ENCODE results near the gene TMC3.

TMC3 gene

DNA sequence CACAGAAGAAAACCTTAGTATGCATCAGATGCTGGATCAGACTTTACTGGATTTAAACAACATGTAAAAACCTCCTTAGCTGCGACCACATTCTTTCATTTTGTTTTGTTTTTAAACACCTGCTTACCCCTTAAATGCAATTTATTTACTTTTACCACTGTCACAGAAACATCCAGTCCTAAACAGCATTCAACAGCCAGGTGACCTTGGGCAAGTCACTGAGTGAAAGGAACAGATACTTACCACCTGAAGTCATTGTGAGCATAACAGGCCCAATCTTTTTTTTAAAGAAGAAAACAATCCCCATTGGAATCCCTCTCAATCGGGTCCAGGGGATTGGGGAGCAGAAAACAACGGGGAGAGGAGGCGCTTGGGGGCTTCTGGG is 50.5 kb downstream of the TMC3 start:
- TF ChIP-seq, protein P1, sequence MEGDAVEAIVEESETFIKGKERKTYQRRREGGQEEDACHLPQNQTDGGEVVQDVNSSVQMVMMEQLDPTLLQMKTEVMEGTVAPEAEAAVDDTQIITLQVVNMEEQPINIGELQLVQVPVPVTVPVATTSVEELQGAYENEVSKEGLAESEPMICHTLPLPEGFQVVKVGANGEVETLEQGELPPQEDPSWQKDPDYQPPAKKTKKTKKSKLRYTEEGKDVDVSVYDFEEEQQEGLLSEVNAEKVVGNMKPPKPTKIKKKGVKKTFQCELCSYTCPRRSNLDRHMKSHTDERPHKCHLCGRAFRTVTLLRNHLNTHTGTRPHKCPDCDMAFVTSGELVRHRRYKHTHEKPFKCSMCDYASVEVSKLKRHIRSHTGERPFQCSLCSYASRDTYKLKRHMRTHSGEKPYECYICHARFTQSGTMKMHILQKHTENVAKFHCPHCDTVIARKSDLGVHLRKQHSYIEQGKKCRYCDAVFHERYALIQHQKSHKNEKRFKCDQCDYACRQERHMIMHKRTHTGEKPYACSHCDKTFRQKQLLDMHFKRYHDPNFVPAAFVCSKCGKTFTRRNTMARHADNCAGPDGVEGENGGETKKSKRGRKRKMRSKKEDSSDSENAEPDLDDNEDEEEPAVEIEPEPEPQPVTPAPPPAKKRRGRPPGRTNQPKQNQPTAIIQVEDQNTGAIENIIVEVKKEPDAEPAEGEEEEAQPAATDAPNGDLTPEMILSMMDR (IDR thresholded peaks at IDR 0.05; ENCODE audit: low read depth, low read length) = no peak
- H3K4me3 ChIP-seq (ENCODE audit: low read depth, low read length) = peak overlapping the region; percentile 92

DNA sequence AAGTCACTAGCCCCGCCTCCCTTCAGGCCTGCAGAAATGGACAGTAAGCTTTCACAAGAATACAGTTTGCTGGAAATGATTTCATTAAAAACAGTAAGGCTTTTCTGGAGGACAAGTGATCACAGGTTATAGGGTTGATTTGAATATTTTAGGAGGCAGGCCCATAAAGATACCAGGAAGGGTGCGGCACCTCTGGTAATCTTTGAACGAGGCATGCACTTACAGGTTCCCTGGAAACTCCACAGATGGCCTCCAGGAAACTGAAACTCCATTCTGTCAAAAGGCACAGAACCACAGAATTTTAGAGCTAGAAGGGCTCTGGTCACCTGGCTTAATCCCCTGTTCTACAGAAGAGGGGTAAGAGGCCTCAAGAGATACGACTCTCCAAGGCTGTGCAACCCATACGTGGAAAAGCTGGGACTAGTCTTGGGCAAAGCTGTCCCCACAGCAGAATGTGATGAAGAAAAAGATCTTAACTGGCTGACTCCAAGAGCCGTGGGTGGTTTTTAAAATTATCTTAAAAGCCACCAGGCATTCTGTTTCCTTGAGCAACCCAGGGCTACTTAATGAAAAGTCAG is 51.2 kb downstream of the TMC3 start:
- H3K4me3 ChIP-seq (ENCODE audit: low read depth, low read length) = peak overlapping the region; percentile 92
- TF ChIP-seq, protein P1 (IDR thresholded peaks at IDR 0.05; ENCODE audit: low read depth, low read length) = no peak

DNA sequence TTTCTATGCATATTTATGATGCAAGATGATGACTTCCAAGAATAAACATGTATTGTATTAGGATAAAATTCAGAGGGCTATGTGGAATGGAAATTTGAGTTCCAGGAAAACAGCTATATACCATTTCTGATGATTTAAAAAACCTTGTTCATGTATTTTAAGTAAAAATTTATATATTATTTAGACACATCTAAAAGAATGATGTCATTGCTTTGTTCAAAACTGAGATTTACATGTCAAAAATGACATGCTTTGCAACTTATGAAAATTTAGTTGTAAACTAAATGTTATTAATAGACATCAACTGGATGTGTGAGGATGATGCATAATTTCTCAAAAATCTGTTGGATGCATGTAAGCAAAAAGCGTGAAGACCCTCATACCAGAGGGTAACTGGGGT is 52.3 kb downstream of the TMC3 start:
- H3K4me3 ChIP-seq (ENCODE audit: low read depth, low read length) = no peak overlapping the region
- TF ChIP-seq, protein P1 (IDR thresholded peaks at IDR 0.05; ENCODE audit: low read depth, low read length) = no peak

DNA sequence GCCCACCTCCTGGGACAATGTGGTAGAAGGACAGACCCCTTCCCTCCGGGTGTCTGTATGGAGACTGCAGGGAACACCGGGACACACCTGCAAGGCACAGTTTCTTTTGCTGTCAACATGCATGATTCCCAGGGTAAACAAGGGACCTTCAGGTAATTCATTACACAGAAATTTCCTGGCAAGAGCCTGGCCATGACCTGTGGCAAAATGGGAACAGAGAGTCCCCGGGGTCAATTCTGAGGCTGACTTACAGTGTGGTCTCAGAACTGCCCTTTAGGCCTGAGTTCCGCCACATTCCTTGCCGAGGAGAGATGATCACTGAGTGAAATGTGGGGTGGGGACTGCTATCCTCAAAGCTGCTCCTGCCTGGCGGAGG is 56.4 kb downstream of the TMC3 start:
- TF ChIP-seq, protein P1 (IDR thresholded peaks at IDR 0.05; ENCODE audit: low read depth, low read length) = no peak
- no peak overlapping the region for H3K4me3 ChIP-seq (ENCODE audit: low read depth, low read length)

DNA sequence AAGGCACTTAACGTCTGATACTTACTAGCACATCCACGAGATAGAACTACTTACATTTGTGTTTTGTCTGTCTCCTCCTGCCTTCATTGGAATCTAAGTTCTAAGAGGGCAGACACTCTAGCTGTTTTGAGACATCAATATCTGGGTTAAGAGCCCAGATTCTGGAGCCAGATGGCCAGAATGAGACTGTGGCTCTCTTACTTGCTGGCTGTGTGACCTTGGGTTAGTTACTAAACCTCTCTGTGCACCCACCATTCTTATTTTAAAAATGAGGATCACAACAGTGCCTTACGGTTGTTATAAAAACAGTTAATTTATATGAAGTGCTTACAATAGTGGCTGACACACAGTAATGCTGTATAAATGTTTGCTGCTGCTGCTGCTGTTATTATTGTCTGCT is 57.7 kb downstream of the TMC3 start:
- TF ChIP-seq, protein P1 (IDR thresholded peaks at IDR 0.05; ENCODE audit: low read depth, low read length) = no peak
- no peak overlapping the region for H3K4me3 ChIP-seq (ENCODE audit: low read depth, low read length)

DNA sequence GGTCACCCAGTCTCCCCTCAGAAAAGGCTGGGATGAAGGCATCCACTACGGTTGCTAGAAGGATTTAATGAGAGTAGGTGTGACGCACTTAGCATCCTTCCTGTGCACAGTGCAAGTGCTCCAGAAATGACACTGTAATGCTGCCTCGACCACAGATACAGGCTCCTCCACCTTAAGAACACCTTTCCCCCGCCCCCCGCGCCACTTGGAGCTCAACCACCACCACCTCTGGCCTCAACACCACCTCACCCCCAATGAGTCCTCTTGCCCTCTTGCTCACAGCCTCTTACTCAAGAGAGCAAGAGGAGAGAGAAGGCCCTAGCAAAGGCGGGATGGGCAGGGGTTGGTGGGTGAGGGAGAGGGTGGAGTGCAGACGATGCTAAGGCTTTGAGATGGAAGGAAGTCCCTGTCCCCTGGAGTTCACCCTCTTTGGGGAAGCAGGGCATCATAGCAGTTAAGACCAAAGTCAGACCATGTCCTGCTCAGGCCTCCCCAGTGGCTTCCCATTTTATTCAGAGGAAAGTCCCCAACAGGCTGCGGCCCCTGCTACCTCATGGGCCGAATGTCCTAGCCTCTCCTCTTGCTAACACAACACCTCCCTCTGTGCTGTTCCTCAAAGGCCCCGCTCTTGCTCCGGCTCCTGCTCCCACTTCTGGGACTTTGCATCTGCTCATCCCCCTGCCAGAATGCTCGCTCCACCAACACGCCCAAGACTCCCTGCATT is 58.4 kb downstream of the TMC3 start:
- no peak overlapping the region for H3K4me3 ChIP-seq (ENCODE audit: low read depth, low read length)
- TF ChIP-seq, protein P1 (IDR thresholded peaks at IDR 0.05; ENCODE audit: low read depth, low read length) = no peak

DNA sequence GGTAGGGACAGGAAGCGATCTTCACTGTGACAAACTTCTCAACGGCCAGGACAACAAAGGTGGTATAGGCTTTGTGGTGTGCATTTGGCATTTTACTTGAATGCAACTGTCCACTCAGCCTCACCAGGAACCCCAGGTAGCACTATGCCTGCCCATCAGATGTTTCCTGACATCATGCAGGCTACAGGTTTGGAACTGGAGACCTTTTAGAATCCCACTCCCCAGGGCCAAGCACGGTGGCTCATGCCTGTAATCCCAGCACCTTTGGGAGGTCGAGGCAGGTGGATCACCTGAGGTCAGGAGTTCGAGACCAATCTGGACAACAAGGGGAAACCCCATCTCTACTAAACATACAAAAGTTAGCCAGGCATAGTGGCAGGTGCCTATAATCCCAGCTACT is 59.6 kb downstream of the TMC3 start:
- TF ChIP-seq, protein P1 (IDR thresholded peaks at IDR 0.05; ENCODE audit: low read depth, low read length) = no peak
- no peak overlapping the region for H3K4me3 ChIP-seq (ENCODE audit: low read depth, low read length)
